Dermis microvascular lymphatic vessel endothelial cell (primary cell): ENCODE measurements around the gene OTUD1. TPM values are rescaled to one million over a fixed set of nuclear protein-coding genes. Genes with fewer than 3 reads are reported as not detected.
A peak's percentile ranks its signal among the peaks of the same experiment; 100 is the strongest.
"Not testable (repeated sequence)": the region's sequence is repeated elsewhere in the genome, so short reads cannot be mapped to it uniquely, and the experiment has no call there.

ENCODE experiments used
- DNase-seq, 2 donors: peaks; one replicate each; pipeline versions ENCODE4 v3.0.0 to v3.0.0-alpha.2; 2010; ENCODE audit warnings: low read depth in 2 of 2
- total RNA-seq: library from RNA; depleted of rRNA; stranded (reverse); fragments of >200 nt; gene quantifications from 2 replicates; pipeline ENCODE4 v1.2.1, GENCODE V29; 2014

OTUD1 gene, protein sequence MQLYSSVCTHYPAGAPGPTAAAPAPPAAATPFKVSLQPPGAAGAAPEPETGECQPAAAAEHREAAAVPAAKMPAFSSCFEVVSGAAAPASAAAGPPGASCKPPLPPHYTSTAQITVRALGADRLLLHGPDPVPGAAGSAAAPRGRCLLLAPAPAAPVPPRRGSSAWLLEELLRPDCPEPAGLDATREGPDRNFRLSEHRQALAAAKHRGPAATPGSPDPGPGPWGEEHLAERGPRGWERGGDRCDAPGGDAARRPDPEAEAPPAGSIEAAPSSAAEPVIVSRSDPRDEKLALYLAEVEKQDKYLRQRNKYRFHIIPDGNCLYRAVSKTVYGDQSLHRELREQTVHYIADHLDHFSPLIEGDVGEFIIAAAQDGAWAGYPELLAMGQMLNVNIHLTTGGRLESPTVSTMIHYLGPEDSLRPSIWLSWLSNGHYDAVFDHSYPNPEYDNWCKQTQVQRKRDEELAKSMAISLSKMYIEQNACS
- 4.7 and 8.5 TPM in 2 replicates for total RNA-seq

DNA sequence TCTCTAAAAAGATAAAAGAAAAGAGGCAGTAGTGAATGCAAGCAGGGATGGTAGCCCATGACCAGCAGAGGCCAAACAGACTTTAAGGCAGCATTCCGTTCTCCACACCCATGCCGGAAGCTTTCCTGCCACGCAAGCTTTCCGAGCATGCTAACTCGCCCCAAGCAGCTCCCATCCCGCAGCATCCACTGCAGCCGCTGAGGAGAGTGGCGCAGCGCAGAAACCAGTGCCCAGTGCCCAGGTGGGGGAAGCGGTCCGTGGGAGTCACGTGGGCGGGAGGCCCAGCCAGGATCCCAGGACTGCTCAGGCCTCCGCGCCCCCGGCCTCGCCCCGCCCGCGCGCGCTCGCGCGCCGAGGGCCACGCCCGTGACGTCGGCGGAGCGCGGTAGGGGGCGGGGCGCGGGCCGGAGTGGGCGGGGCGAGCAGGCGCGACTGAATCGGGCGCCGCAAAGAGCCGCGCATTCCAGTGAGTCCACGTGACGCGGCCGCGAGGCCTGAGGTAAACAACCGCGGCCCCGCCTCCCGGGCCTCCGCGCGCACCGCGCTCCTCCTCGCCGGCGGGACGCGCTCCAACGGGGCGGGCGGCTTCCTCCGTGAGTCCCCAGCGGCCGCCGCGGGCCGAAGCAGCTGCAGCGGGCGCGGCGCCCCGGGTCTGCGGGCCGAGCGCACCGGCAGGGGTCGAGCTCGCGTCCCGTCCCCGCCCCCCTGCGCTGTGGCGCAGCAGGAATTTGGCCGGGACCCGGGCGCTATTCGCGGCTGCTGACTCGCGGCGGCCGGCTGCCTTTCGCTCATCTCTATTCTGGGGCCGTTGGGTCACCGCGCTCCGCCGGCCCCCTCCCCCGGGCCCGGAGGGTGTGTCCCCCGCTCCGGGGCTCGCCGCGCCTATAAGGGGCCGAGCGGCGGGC lies at the start of gene OTUD1:
Gene OTUD1, plus strand, starts transcription at position 529 of the 905 bp plus-strand sequence. CDS start 383 bp downstream, outside the sequence.
- DNase-seq = peak; percentile 82 to 94

GRCh38 chr10:23390408-23390807 lies 48.5 kb upstream of the OTUD1 start:
- not testable (repeated sequence) for DNase-seq

- no peak for DNase-seq
Observed at GRCh38 chr10:23390809-23391208, 48.1 kb upstream of the OTUD1 start.

GRCh38 chr10:23391821-23392220 lies 47.1 kb upstream of the OTUD1 start:
- no peak for DNase-seq

DNA sequence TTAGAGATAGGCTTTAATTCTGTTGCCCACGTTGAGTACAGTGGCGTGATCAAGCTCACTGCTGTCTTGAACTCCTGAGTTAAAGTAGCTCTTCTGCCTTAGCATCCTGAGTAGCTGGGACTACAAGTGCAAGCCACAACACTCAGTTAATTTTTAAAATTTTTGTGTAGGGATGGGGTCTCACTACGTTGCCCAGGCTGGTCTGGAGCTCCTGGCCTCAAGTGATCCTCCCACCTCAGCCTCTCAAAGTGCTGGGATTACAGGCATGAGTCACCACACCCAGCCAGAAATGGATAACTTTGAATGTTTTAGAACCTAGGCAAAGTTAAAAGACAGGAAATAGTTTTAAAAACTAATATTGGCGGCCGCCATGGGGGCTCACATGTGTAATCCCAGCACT lies 43.9 kb upstream of the OTUD1 start:
- DNase-seq = no peak

GRCh38 chr10:23396695-23397094 lies 42.2 kb upstream of the OTUD1 start:
- no peak for DNase-seq

DNA sequence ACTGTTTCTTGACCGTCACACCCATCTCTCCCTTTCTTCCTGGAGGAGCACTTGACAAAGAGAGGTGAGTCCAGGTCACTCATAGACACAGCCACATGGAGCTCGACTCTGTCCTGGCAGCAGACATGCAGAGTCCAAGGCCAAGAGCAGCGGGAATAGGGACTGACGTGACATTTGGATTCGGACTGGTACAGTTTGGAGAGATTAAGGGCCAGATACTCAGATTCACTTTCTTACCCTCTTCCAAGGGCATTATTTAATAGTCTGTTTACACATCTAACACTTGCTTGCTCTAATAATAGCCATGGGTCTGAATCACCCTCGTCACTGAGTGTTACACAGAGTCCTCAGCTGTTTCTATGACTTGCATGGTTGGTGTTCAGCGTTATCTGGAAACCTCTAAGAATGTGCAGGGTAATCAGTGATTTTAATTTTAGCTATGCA lies 39.2 kb upstream of the OTUD1 start:
- no peak for DNase-seq

- DNase-seq = no peak
Observed at GRCh38 chr10:23402856-23403255, 36.0 kb upstream of the OTUD1 start.

DNA sequence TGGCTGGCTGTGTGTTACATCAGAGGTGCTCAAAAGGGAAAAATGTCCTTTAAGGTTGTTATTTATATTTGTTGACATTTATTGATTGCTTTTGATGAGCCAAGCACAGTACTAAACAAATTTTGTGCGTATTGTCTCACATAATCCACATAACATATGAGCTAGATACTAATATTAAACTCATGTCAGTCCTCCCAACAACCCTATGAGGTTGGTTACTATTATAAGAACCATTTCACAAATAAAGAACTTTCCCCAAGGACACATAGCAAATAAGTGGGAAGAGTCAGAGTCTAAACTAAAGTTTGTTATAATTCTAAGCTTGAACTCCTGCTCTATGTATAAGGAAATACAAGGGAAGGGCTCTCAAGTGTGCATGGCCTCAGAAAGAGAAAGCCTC lies 35.6 kb upstream of the OTUD1 start:
- no peak for DNase-seq

DNA sequence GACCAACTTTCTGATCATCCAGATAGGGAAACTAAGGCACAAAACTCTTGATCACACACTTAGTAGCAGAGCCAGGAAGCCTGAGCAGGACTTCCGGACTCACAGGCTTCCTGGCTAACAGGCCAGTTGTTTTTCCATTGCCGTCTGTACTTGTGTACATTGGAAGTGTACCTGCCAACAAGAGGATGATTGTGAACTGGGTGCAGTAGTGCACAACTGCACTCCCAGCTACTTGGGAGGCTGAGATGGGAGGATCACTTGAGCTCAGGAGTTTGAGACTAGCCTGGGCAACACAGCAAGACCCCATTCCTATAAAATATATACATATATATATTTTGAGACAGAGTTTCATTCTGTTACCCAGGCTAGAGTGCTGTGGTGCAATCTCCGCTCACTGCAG lies 35.2 kb upstream of the OTUD1 start:
- DNase-seq = peak in 1 of 2 donors; percentile 1

DNA sequence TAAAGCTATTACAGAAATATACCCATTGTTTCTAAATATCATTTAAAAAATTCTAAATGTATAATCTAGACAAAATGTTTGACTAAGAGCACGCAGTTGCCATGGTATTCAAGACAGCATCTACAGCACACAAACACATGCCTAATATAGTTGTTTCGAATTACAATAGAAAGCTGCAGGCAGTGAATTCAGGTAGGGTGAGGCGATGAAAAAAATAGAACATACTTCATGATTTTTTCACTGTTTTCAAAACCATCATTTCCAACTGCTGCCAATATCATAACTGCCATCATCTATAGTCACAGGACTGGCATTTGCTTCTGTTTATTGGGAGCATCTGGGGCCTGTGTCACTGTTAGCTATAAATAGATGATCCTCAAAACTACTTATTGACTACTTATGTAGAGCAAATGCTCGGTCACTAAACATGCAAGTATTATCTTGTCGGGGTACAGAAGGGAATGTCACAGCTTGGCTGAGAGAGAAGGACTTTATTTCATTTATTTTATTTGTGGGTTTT lies 34.4 kb upstream of the OTUD1 start:
- no peak for DNase-seq

DNA sequence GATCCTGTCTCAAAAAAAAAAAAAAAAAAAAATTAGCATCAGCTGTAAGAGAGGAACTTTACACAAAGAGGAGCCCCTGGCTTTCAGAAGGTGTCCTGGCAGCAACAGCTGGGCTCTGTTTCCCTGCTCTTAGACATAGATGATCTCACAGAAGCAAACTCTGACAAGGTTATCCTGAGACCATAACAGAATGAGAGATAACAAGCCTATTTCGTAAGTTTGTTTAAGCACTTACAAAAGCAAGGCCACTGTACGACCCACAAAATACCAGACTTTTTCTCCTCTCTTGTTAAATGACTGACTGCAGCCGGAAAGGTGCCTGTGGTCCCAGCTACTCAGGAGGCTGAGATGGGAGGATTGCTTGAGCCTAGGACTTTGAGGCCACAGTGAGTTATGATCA lies 33.3 kb upstream of the OTUD1 start:
- DNase-seq = no peak

GRCh38 chr10:23406409-23406808 lies 32.5 kb upstream of the OTUD1 start:
- no peak for DNase-seq

DNA sequence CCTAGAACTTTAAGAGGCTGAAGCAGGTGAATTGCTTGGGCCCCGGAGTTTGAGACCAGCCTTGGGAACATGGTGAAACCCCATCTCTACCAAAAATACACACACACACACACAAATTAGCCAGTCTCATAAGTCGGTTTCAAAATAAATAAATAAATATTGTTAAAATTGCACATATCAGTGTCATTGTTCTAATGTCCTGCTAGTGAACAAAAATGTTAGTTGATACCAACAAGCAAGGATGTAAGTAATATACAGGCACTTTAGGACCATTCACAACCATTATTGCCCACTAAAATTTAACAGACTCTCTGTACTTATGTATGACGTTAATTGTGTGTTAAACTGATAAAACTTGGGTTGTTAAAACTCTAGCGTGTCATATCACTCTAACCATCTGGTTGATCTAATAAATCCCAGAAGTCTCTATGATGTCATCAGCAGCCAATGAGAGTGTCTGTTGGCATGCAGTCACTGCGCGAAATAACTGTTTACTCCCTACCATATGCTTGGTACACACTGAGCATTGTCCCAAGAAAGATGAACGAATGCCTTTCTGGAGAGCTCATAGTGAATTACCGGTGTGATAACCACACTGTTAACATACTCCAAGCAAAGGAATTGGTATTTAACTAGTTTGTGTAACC lies 30.4 kb upstream of the OTUD1 start:
- DNase-seq = no peak

DNA sequence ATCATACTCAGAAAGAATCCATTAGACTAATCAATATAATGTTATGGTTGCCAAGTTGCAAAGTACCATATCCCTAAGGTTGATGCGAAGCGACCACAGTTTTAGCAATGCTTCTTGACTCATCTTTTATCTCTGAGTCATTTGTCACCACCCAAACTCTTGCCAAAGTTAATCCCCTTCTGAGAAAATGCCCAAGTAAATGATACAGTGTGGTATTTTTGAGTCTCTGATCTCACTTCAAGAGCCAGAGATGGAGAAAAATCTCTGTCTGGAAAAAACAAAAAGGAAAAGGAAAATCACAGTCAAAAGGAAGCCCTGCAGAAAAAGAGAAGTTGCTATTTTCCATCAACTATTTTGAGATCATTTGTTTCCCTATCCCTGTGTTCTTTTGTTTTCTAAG lies 26.7 kb upstream of the OTUD1 start:
- DNase-seq = no peak

DNA sequence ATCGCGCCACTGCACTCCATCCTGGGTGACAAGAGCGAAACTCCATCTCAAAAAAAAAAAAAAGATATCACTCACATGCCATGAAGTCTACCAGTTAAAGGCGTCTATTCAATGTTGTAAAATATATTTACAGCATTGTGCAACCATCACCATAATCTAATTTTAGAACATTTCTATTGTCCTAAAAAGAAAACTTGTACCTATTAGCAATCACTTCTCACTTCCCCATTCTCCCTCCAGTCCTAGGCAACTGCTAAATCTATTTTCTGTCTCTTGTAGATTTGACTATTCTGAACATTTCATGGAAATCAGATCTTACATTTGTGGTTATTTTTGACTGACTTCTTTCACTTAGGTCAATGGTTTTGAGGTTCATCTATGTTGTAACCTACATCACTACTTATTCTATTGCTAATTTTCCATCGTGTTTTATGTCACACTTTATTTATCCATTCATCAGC lies 25.2 kb upstream of the OTUD1 start:
- no peak for DNase-seq

DNA sequence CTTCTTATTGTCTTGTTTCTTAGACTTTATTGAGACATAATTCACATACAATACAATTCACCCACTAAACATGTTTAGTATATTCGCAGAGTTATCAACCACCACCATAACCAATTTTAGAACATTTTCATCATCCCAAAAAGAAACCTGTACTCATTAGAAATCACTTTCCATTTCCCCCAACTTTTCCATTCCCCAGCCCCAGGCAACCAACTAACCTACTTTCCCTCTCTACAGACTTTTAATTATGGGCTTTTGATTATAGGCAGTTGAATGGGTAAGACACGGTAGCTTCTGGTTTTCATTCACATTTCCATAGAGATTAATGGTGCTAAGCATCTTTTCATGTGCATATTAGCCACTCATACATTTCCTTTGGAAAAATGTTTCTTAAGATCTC lies 24.2 kb upstream of the OTUD1 start:
- no peak for DNase-seq

- no peak for DNase-seq
Observed at GRCh38 chr10:23417254-23417653, 21.6 kb upstream of the OTUD1 start.

- no peak for DNase-seq
Observed at GRCh38 chr10:23418051-23418681, 20.7 kb upstream of the OTUD1 start.

DNA sequence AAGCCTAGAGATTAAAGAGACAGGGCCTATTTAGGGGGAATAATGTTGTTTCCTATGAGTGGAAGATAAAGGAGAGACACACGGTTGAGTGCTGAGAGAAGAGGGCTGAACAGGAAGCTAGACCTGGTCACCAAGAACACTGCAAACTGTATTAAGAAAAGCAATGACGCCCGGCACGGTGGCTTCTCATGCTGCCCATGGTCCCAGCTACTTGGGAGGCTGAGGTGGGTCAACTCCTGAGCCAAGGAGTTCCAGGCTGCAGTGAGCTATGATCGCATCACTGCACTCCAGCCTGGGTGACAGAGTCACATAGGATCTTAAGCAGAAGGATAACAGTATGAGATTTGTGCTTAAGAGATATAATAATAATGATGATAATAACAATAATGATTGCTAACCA lies 19.7 kb upstream of the OTUD1 start:
- no peak for DNase-seq
